ENCODE results near the gene C20orf204.
"Not testable (repeated sequence)": the region's sequence is repeated elsewhere in the genome, so short reads cannot be mapped to it uniquely, and the experiment has no call there.

Gene C20orf204

GRCh38 chr20:64035933-64036345, at the start of gene C20orf204:
TSS of gene C20orf204 (plus strand) at chr20:64036182. CDS start at chr20:64036324, 142 bp downstream.
- H3K36me3 Mint-ChIP-seq (ENCODE audit: low read depth) = peaks cover 42% of the 10 kb centered on the region
- no peak for DNase-seq
- H3K4me3 Mint-ChIP-seq = peak within 1 kb of the TSS; percentile 60
- H3K9me3 Mint-ChIP-seq = no peaks in the 10 kb centered on the region
- H3K4me1 Mint-ChIP-seq (ENCODE audit: low read depth) = peaks cover 60% of the 10 kb centered on the region
- peaks cover 3% of the 10 kb centered on the region for H3K27me3 Mint-ChIP-seq
- H3K27ac Mint-ChIP-seq = peak within 1 kb of the TSS; percentile 95

- Mint-ChIP-seq H3K9me3 (no peaks in the 10 kb centered on the region), H3K27me3 (no peaks in the 10 kb centered on the region), H3K4me1 (ENCODE audit: low read depth) (peaks cover 6% of the 10 kb centered on the region), H3K36me3 (ENCODE audit: low read depth) (peaks cover 88% of the 10 kb centered on the region), H3K4me3 (no peak overlapping the region), H3K27ac (no peak overlapping the region)
- no peak for DNase-seq
Measured at GRCh38 chr20:64000906-64001305, 35.1 kb upstream of the C20orf204 start.

GRCh38 chr20:64001607-64002011, 34.4 kb upstream of the C20orf204 start:
- Mint-ChIP-seq H3K27me3 (no peaks in the 10 kb centered on the region), H3K27ac (peak overlapping the region; percentile 57), H3K36me3 (ENCODE audit: low read depth) (peaks cover 88% of the 10 kb centered on the region), H3K4me1 (ENCODE audit: low read depth) (peaks cover 6% of the 10 kb centered on the region), H3K9me3 (no peaks in the 10 kb centered on the region), H3K4me3 (no peak overlapping the region)
- DNase-seq = no peak

GRCh38 chr20:64003960-64004725, 31.8 kb upstream of the C20orf204 start:
- no peak overlapping the region for H3K4me3 Mint-ChIP-seq
- no peak overlapping the region for H3K27ac Mint-ChIP-seq
- H3K9me3 Mint-ChIP-seq = peaks cover 5% of the 10 kb centered on the region
- no peaks in the 10 kb centered on the region for H3K27me3 Mint-ChIP-seq
- H3K4me1 Mint-ChIP-seq (ENCODE audit: low read depth) = peaks cover 11% of the 10 kb centered on the region
- H3K36me3 Mint-ChIP-seq (ENCODE audit: low read depth) = peaks cover 93% of the 10 kb centered on the region
- DNase-seq = no peak

- Mint-ChIP-seq H3K36me3 (ENCODE audit: low read depth) (peaks cover 93% of the 10 kb centered on the region), H3K4me3 (no peak overlapping the region), H3K27ac (peak overlapping the region; percentile 41), H3K27me3 (no peaks in the 10 kb centered on the region), H3K4me1 (ENCODE audit: low read depth) (peaks cover 21% of the 10 kb centered on the region), H3K9me3 (peaks cover 8% of the 10 kb centered on the region)
- no peak for DNase-seq
Measured at GRCh38 chr20:64005394-64005793, 30.6 kb upstream of the C20orf204 start.

GRCh38 chr20:64006490-64006889, 29.5 kb upstream of the C20orf204 start:
- Mint-ChIP-seq H3K27me3 (no peaks in the 10 kb centered on the region), H3K4me3 (no peak overlapping the region), H3K36me3 (ENCODE audit: low read depth) (peaks cover 93% of the 10 kb centered on the region), H3K27ac (no peak overlapping the region), H3K4me1 (ENCODE audit: low read depth) (peaks cover 29% of the 10 kb centered on the region), H3K9me3 (peaks cover 8% of the 10 kb centered on the region)
- no peak for DNase-seq

GRCh38 chr20:64006902-64007301, 29.1 kb upstream of the C20orf204 start:
- no peaks in the 10 kb centered on the region for H3K27me3 Mint-ChIP-seq
- peaks cover 8% of the 10 kb centered on the region for H3K9me3 Mint-ChIP-seq
- H3K27ac Mint-ChIP-seq = no peak overlapping the region
- DNase-seq = no peak
- no peak overlapping the region for H3K4me3 Mint-ChIP-seq
- H3K36me3 Mint-ChIP-seq (ENCODE audit: low read depth) = peaks cover 91% of the 10 kb centered on the region
- H3K4me1 Mint-ChIP-seq (ENCODE audit: low read depth) = peaks cover 30% of the 10 kb centered on the region

GRCh38 chr20:64009811-64010387, 26.1 kb upstream of the C20orf204 start:
- H3K9me3 Mint-ChIP-seq = peaks cover 8% of the 10 kb centered on the region
- H3K4me3 Mint-ChIP-seq = no peak overlapping the region
- peak overlapping the region; percentile 5 for H3K27ac Mint-ChIP-seq
- H3K4me1 Mint-ChIP-seq (ENCODE audit: low read depth) = peaks cover 42% of the 10 kb centered on the region
- H3K36me3 Mint-ChIP-seq (ENCODE audit: low read depth) = peaks cover 85% of the 10 kb centered on the region
- DNase-seq = no peak
- no peaks in the 10 kb centered on the region for H3K27me3 Mint-ChIP-seq

GRCh38 chr20:64010711-64011237, 25.2 kb upstream of the C20orf204 start:
- H3K27me3 Mint-ChIP-seq = no peaks in the 10 kb centered on the region
- H3K4me3 Mint-ChIP-seq = no peak overlapping the region
- H3K4me1 Mint-ChIP-seq (ENCODE audit: low read depth) = peaks cover 36% of the 10 kb centered on the region
- no peak for DNase-seq
- H3K9me3 Mint-ChIP-seq = peaks cover 8% of the 10 kb centered on the region
- peaks cover 85% of the 10 kb centered on the region for H3K36me3 Mint-ChIP-seq (ENCODE audit: low read depth)
- peak overlapping the region; percentile 76 for H3K27ac Mint-ChIP-seq

- Mint-ChIP-seq H3K36me3 (ENCODE audit: low read depth) (peaks cover 82% of the 10 kb centered on the region), H3K4me1 (ENCODE audit: low read depth) (peaks cover 36% of the 10 kb centered on the region), H3K4me3 (no peak overlapping the region), H3K27me3 (no peaks in the 10 kb centered on the region), H3K9me3 (peaks cover 8% of the 10 kb centered on the region), H3K27ac (peak overlapping the region; percentile 76)
- no peak for DNase-seq
Measured at GRCh38 chr20:64011366-64011779, 24.6 kb upstream of the C20orf204 start.

GRCh38 chr20:64012385-64013154, 23.4 kb upstream of the C20orf204 start:
- DNase-seq, H3K27me3 Mint-ChIP-seq, H3K9me3 Mint-ChIP-seq: not testable (repeated sequence)
- Mint-ChIP-seq H3K4me1 (ENCODE audit: low read depth) (peaks cover 36% of the 10 kb centered on the region), H3K36me3 (ENCODE audit: low read depth) (peaks cover 78% of the 10 kb centered on the region), H3K27ac (peak overlapping the region; percentile 92), H3K4me3 (peak overlapping the region; percentile 51)

- no peak for DNase-seq
- Mint-ChIP-seq H3K27ac (peak overlapping the region; percentile 22), H3K4me3 (no peak overlapping the region), H3K27me3 (no peaks in the 10 kb centered on the region), H3K4me1 (ENCODE audit: low read depth) (peaks cover 21% of the 10 kb centered on the region), H3K9me3 (no peaks in the 10 kb centered on the region), H3K36me3 (ENCODE audit: low read depth) (peaks cover 75% of the 10 kb centered on the region)
Measured at GRCh38 chr20:64015635-64016034, 20.3 kb upstream of the C20orf204 start.

GRCh38 chr20:64021124-64021975, 14.6 kb upstream of the C20orf204 start:
- Mint-ChIP-seq H3K27ac (no peak overlapping the region), H3K4me1 (ENCODE audit: low read depth) (peaks cover 1% of the 10 kb centered on the region), H3K27me3 (no peaks in the 10 kb centered on the region), H3K36me3 (ENCODE audit: low read depth) (peaks cover 87% of the 10 kb centered on the region), H3K4me3 (no peak overlapping the region), H3K9me3 (no peaks in the 10 kb centered on the region)
- DNase-seq = no peak
